Urothelium cell line (cell line): Measurements from ENCODE around the gene SEMA6B.

Experiments
- DNase-seq: peaks from one replicate; pipeline ENCODE4 v3.0.0; 2011; ENCODE audit warnings: low spot score, mixed read lengths
- FAIRE-seq: peaks from 2 replicates; lab custom pipeline; 2011; peaks lifted over from hg19 to GRCh38; lab: Jason Lieb, UNC

The SEMA6B gene

GRCh38 chr19:4588291-4588761 lies 28.8 kb upstream of the SEMA6B start:
- FAIRE-seq (no peak), DNase-seq (no peak)

GRCh38 chr19:4587527-4587926 lies 28.0 kb upstream of the SEMA6B start:
- DNase-seq (no peak), FAIRE-seq (no peak)

DNA sequence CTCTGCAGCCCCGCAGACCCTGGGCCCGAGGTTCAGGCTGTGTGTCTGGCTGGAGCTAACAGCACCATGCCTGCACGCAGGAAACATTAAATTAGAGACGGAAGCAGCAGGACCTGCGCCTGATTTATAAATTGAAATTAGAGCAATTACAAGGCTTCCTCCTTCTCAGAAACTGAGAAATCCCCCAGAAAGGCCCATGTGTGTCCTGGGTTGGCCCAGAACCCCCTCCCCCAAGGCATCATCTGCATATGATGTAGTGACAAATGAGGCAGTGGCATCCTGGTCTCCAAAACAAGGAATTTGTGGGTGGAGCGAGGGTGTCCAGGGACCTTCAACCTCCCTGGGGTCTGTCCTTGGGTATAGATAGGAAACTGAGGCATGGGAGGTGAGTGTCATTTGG lies 27.2 kb upstream of the SEMA6B start:
- FAIRE-seq (no peak), DNase-seq (no peak)

DNA sequence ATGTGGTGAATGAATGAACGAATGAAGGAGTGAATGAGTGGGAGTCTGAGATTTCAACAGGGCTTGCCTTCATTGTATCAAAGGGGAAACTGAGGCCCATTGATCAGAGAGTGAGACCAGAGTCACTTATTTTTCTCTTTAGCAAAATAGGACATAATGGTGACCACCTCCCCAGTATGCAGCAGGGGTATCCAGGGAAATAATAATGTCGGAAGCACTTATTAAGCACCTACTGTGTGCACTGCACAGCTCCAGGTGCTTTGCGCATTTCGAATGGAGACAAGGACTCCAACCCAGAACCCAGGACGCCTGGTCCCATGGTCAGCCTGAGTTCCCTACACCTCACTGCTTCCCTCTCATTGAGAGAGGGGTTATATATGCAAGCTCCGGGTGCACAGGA lies 26.8 kb upstream of the SEMA6B start:
- DNase-seq, result no peak
- FAIRE-seq, result no peak

DNA sequence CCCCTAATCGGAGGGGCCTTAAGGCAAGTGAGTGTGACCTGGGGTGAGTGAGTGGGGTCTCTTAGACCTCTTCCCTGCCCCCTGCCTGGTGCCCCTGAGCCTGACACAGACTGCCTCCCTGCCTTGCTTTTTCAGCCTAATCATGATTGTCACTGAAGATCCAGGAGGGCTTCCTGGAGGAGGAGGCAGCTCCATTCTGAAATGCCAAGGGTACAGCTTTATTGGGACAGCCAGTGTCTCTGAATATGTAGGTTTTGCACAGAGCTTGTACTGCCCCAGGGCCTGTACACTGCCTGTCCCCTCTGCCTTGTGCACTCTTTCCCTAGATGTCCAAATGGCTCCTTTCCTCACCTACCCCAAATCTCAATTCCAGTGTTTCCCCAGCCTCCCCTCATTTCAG lies 26.1 kb upstream of the SEMA6B start:
- no peak for DNase-seq

DNA sequence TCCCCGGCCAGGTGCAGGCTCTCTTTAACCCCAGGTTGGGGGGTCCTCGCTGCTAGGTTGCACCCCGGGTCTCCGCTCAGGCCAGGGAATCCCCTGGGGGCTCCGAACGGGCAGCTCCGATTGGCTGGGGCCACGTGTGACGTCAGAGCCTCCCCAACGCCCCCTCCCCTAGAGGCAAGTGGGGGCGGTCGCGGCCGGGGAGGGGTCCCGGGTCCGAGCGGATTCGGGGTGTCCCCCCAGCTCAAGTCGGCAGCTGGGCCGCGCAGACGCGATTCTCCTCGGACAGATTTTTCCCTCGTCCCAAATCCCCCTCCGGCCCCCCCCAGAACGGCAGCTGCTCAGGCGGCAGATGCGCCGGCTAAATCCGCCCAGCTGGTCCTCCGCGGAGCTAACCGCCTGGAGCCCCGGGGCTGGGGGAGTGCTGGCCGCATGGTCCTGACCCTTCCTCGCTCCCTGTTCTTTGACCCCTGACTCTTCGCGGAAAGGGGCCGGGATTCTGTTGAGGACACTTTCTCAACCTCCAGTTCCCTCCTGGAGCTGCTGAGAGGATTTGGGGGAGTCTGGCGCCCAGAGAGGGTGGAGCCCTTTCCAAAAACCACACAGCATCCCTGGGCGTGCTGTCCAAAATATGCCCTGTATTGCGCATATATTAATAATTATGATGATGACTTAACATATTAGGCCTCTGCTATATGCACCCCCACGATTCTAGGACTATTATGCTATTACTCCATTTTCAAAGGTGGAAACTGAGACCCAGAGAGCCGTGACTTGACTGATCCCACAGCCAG lies 25.4 kb upstream of the SEMA6B start:
- peak; percentile 47 for DNase-seq
- no peak for FAIRE-seq

More for the DNA sequence above, 26.1 kb upstream of the SEMA6B start:
- no peak for FAIRE-seq

DNA sequence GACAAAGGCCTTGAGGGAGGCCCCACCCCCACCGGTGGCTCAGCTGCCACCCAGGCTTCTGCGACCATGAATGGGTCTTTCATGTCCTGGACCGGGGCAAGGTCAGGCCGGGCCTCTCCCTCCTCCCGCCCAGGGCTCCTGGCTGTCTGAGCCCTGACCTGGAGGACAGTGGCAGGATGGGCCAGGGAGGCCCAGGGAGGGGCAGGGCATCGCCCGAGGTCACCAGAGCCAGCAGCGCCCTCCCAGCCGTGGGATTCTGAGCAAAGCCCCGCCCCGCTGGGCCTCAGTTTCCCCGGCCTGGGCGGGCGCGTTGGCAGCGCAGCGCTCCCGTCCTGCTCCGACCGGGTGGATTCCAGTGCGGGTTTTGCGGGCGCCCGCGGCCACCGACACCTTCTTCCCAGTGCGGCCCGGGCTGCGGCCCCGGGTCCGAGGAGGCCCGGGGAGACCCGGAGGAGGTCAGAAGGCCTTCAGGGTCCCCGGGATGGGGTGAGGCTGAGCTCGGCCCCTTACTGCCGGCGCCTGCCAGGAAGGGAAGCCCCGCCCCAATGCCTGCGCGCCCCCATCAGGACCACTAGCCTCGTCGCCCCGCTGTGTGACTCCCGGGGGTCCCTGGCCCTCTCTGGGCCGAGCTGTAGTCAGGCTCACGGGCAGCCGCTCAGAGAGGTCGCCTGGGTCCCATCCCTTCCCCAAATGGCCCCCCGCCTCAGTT lies 24.6 kb upstream of the SEMA6B start:
- FAIRE-seq, result no peak
- peak; percentile 43 for DNase-seq

- FAIRE-seq (no peak), DNase-seq (peak; percentile 65)
Observed at GRCh38 chr19:4582980-4583842, 23.7 kb upstream of the SEMA6B start.

GRCh38 chr19:4581666-4582553 lies 22.4 kb upstream of the SEMA6B start:
- FAIRE-seq (no peak), DNase-seq (peak; percentile 74)

- DNase-seq, result peak; percentile 47
- FAIRE-seq, result no peak
Observed at GRCh38 chr19:4580961-4581665, 21.6 kb upstream of the SEMA6B start.

DNA sequence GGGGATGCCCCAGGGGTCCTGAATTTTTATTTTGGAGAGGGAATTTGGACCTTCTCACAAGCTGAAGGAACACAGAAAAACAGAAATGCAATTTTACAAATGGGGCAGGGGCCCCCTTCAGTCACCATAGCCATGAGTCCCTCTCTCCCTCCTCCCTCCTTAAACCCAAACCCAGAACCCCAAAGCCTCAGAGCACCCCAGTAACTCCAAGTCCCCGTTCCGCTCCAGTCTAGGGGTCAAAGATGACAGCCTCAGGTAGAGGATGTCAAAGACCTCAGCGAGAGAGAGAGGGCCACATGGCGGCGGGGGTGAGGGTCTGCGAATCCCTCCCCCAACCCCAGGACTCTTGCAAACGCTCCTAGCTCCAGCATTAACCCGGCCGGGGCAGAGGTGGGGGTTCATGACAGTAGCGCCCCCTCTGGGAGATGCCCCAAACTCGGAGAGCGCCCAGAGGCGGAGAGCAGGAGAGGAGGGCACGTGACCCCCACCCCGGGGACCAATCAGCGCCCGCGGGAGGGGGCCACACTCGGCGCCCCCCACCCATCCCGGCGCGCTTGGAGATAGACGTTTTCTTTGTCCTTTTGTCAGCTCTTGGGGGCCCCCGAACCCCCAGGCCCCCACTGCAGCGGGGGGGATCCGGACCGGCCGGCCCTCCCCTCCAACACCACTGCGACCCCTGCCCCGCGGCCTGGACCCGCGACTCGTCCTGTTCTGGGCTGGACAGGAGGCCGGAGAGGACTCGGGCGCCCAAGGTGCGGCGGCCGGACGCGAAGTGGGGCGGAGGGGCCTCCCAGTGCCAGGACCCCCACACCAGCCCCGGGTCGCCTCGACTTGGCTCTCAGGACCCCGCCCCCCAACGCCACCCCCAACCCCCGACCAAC lies 20.8 kb upstream of the SEMA6B start:
- no peak for FAIRE-seq

GRCh38 chr19:4579389-4579788 lies 19.9 kb upstream of the SEMA6B start:
- FAIRE-seq (no peak), DNase-seq (no peak)

More for the DNA sequence above, 20.8 kb upstream of the SEMA6B start:
- peak; percentile 50 for DNase-seq

GRCh38 chr19:4578552-4579248 lies 19.2 kb upstream of the SEMA6B start:
- no peak for DNase-seq
- no peak for FAIRE-seq

- no peak for FAIRE-seq
- DNase-seq, result peak; percentile 50
Observed at GRCh38 chr19:4577020-4577782, 17.7 kb upstream of the SEMA6B start.

GRCh38 chr19:4576016-4576933 lies 16.8 kb upstream of the SEMA6B start:
- peak; percentile 53 for DNase-seq
- FAIRE-seq, result no peak
